Right lobe of liver (tissue), 4 donors: ENCODE data around the gene IFIT1B.

Source experiments
- CTCF ChIP-seq, 4 donors: fragments of 200-600 bp in 3 of 4; fragments of 450-650 bp in 1 of 4; IDR thresholded peaks; one replicate each; pipeline versions ENCODE4 v1.5.1 to v1.8.0; 2016 to 2022; ENCODE audit warnings: antibody characterized with exemption in 4 of 4, mild to moderate bottlenecking in 2 of 4
- POLR2A ChIP-seq: fragments of 450-650 bp; IDR thresholded peaks from one replicate; pipeline ENCODE4 v1.6.1; 2017; ENCODE audit warnings: antibody characterized with exemption, mild to moderate bottlenecking
- donor health status: DM: no; HTN: no; CAD: no.
- donor health status: DM: no; HTN: no; CAD: no.
- donor health status: DM: no; HTN: yes; CAD: no.

DNA sequence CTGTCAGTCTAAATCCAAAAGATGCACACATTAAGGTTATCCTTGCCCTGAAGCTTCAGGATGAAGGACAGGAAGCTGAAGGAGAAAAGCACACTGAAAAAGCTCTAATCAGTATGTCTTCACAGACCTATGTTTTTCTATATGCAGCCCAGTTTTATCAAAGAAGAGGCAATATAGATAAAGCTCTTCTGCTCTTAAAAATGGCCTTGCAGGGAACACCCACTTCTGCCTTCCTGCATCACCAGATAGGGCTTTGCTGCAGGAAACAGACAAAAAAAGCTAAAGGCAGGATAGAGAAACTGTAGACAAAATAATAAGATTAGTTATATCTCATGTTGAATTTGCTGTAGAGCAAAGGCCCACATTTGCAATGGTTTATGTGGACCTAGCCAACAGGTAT is 14.9 kb upstream of the IFIT1B start:
- TF ChIP-seq CTCF (IDR thresholded peaks at IDR 0.05) = no peak
- no peak for TF ChIP-seq POLR2A
